HL-60 (cell line): ENCODE data around the gene FRA10AC1.

Experiments
- POLR2AphosphoS5 ChIP-seq: IDR thresholded peaks from 2 replicates; pipeline ENCODE4 v1.6.1; 2012; ENCODE audit warnings: low read depth
- SPI1 ChIP-seq: IDR thresholded peaks from 2 replicates; pipeline ENCODE4 v1.6.1; 2012; ENCODE audit warnings: low read depth, mild to moderate bottlenecking, borderline replicate concordance
- TF ChIP-seq, protein P1 (sequence below): IDR thresholded peaks from one replicate; pipeline ENCODE4 v1.5.1; 2011; ENCODE audit warnings: low read length, control low read depth, inconsistent platforms; ENCODE audit not compliant: insufficient read depth
- TF ChIP-seq, protein P2 (sequence below): IDR thresholded peaks from 2 replicates; pipeline ENCODE4 v1.6.1; 2012; ENCODE audit warnings: low read depth; ENCODE audit not compliant: insufficient replicate concordance

DNA sequence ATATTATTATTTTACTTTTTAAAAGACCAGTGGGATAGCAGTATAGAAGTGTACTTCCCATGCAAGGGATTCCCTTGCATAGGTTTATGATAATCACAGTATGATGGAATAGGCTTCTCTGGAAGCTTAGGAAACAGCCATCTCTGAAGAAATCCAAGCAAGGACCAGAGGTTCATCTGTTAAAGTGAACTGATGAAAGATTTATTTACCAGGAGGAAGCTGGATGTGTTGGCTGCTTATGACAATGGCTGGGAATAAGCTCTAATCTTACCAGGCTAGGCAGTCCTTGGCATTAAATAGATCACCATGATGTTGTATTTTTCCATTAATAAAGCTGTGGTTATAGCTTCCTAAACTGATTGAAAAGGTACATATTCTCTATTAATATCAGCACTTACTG, 32.0 kb downstream of the FRA10AC1 start:
- TF ChIP-seq, protein P1, sequence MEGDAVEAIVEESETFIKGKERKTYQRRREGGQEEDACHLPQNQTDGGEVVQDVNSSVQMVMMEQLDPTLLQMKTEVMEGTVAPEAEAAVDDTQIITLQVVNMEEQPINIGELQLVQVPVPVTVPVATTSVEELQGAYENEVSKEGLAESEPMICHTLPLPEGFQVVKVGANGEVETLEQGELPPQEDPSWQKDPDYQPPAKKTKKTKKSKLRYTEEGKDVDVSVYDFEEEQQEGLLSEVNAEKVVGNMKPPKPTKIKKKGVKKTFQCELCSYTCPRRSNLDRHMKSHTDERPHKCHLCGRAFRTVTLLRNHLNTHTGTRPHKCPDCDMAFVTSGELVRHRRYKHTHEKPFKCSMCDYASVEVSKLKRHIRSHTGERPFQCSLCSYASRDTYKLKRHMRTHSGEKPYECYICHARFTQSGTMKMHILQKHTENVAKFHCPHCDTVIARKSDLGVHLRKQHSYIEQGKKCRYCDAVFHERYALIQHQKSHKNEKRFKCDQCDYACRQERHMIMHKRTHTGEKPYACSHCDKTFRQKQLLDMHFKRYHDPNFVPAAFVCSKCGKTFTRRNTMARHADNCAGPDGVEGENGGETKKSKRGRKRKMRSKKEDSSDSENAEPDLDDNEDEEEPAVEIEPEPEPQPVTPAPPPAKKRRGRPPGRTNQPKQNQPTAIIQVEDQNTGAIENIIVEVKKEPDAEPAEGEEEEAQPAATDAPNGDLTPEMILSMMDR = no peak
- TF ChIP-seq POLR2AphosphoS5 = no peak
- TF ChIP-seq SPI1 = no peak
- TF ChIP-seq, protein P2, sequence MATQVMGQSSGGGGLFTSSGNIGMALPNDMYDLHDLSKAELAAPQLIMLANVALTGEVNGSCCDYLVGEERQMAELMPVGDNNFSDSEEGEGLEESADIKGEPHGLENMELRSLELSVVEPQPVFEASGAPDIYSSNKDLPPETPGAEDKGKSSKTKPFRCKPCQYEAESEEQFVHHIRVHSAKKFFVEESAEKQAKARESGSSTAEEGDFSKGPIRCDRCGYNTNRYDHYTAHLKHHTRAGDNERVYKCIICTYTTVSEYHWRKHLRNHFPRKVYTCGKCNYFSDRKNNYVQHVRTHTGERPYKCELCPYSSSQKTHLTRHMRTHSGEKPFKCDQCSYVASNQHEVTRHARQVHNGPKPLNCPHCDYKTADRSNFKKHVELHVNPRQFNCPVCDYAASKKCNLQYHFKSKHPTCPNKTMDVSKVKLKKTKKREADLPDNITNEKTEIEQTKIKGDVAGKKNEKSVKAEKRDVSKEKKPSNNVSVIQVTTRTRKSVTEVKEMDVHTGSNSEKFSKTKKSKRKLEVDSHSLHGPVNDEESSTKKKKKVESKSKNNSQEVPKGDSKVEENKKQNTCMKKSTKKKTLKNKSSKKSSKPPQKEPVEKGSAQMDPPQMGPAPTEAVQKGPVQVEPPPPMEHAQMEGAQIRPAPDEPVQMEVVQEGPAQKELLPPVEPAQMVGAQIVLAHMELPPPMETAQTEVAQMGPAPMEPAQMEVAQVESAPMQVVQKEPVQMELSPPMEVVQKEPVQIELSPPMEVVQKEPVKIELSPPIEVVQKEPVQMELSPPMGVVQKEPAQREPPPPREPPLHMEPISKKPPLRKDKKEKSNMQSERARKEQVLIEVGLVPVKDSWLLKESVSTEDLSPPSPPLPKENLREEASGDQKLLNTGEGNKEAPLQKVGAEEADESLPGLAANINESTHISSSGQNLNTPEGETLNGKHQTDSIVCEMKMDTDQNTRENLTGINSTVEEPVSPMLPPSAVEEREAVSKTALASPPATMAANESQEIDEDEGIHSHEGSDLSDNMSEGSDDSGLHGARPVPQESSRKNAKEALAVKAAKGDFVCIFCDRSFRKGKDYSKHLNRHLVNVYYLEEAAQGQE = no peak
